ENCODE results near the gene SPRYD3.

Gene SPRYD3

DNA sequence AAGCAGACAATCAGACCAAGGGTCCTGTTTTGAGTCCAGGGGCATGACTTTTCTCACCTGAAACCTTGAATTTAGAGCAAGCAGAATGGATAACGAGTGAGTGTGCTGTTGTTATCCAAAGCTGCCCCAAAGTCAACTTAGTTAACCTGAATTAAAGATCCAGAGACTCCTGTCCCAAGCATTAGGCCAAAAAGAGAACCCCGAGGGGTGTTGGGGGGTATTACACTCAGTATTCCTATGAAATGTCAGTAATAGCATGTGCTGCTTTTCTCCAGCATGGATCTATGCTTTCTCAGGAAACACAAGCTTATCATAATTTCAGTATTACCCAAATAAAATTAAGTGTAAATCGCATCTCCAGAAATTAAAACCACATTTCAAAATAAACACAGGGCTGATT is 53.9 kb downstream of the SPRYD3 start:
- Histone ChIP-seq H3K9me3 (ENCODE audit: insufficient read depth, low read length) (no peaks in the 10 kb centered on the region), H3K27me3 (ENCODE audit: low read length) (no peaks in the 10 kb centered on the region), H3K4me2 (ENCODE audit: low read depth, low read length, poor library complexity, severe bottlenecking) (no peak overlapping the region), H3K27ac (ENCODE audit: low read depth, low read length) (no peak overlapping the region), H2AFZ (ENCODE audit: low read depth, low read length, severe bottlenecking) (no peak overlapping the region), H3K4me3 (ENCODE audit: insufficient read depth, low read length, poor library complexity, severe bottlenecking) (no peak overlapping the region), H3K9me2 (replicated peaks; ENCODE audit: insufficient read depth, low read length) (no peaks in the 10 kb centered on the region), H3K9ac (ENCODE audit: low read length) (no peak overlapping the region), H3F3A (ENCODE audit: insufficient read depth) (peaks cover 31% of the 10 kb centered on the region), H3K36me3 (ENCODE audit: low read length) (peaks cover 73% of the 10 kb centered on the region), H4K20me1 (ENCODE audit: low read depth, low read length) (peaks cover 17% of the 10 kb centered on the region), H3K79me2 (ENCODE audit: insufficient read depth, low read length) (peaks cover 14% of the 10 kb centered on the region)
- TF ChIP-seq, protein P1, sequence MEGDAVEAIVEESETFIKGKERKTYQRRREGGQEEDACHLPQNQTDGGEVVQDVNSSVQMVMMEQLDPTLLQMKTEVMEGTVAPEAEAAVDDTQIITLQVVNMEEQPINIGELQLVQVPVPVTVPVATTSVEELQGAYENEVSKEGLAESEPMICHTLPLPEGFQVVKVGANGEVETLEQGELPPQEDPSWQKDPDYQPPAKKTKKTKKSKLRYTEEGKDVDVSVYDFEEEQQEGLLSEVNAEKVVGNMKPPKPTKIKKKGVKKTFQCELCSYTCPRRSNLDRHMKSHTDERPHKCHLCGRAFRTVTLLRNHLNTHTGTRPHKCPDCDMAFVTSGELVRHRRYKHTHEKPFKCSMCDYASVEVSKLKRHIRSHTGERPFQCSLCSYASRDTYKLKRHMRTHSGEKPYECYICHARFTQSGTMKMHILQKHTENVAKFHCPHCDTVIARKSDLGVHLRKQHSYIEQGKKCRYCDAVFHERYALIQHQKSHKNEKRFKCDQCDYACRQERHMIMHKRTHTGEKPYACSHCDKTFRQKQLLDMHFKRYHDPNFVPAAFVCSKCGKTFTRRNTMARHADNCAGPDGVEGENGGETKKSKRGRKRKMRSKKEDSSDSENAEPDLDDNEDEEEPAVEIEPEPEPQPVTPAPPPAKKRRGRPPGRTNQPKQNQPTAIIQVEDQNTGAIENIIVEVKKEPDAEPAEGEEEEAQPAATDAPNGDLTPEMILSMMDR (IDR thresholded peaks at IDR 0.05; ENCODE audit: insufficient read depth, low read length, poor library complexity, severe bottlenecking) = no peak
- TF ChIP-seq EZH2phosphoT487 (conservative IDR thresholded peaks at IDR 0.05; ENCODE audit: low read length) = no peak

DNA sequence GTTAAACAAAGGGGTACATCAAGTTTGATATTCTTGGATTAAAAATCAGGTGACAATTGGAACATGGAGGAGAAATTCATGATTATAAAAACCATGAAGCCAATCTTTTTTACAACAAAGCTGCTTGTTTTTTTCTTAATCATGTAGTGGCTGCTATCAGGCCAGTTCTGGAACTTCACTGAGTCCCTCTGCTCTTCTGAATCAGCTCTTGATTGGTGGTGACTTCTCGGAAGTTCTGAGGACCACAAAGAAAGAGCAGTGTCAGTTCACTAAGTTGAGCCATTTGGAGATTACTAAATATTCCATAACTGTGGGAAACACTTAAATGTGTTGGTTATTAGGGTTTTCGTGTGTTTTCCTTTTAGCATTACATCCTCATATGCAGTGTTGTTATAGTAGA is 64.5 kb downstream of the SPRYD3 start:
- Histone ChIP-seq H4K20me1 (ENCODE audit: low read depth, low read length) (peaks cover 58% of the 10 kb centered on the region), H3K27ac (ENCODE audit: low read depth, low read length) (no peak overlapping the region)

More for the DNA sequence above, 64.5 kb downstream of the SPRYD3 start:
- Histone ChIP-seq H2AFZ (ENCODE audit: low read depth, low read length, severe bottlenecking) (no peak overlapping the region), H3K9ac (ENCODE audit: low read length) (no peak overlapping the region), H3K36me3 (ENCODE audit: low read length) (peaks cover 39% of the 10 kb centered on the region), H3K79me2 (ENCODE audit: insufficient read depth, low read length) (peaks cover 90% of the 10 kb centered on the region), H3K27me3 (ENCODE audit: low read length) (no peaks in the 10 kb centered on the region), H3K4me2 (ENCODE audit: low read depth, low read length, poor library complexity, severe bottlenecking) (no peak overlapping the region), H3K9me2 (replicated peaks; ENCODE audit: insufficient read depth, low read length) (no peaks in the 10 kb centered on the region), H3F3A (ENCODE audit: insufficient read depth) (peaks cover 22% of the 10 kb centered on the region; the same call in 1 of the 2 replicates), H3K4me3 (ENCODE audit: insufficient read depth, low read length, poor library complexity, severe bottlenecking) (no peak overlapping the region), H3K9me3 (ENCODE audit: insufficient read depth, low read length) (no peaks in the 10 kb centered on the region)
- TF ChIP-seq, protein P1 (IDR thresholded peaks at IDR 0.05; ENCODE audit: insufficient read depth, low read length, poor library complexity, severe bottlenecking) = no peak
- no peak for TF ChIP-seq EZH2phosphoT487 (conservative IDR thresholded peaks at IDR 0.05; ENCODE audit: low read length)
